Stomach (tissue), 4 donors: ENCODE measurements around the gene STRA6.

Experiments used
- CTCF ChIP-seq, 7 experiments: fragments of 450-650 bp in 4 of 7; fragments of 200-600 bp in 3 of 7; sonication (generic) in 3 of 7; IDR thresholded peaks; one replicate each; pipeline ENCODE4 v1.5.1; 2016 to 2019; ENCODE audit warnings: antibody characterized with exemption in 7 of 7, control low read depth in 2 of 7, mild to moderate bottlenecking in 1 of 7
- EP300 ChIP-seq: sonication (generic); formaldehyde crosslinking; IDR thresholded peaks from one replicate; pipeline ENCODE4 v1.6.1; 2017; ENCODE audit warnings: antibody characterized with exemption
- POLR2A ChIP-seq, 4 donors: fragments of 450-650 bp; IDR thresholded peaks; one replicate each; pipeline ENCODE4 v1.6.1; 2016; ENCODE audit warnings: antibody characterized with exemption in 4 of 4, control low read depth in 2 of 4, mild to moderate bottlenecking in 1 of 4, moderate library complexity in 1 of 4
- POLR2AphosphoS5 ChIP-seq, 3 donors: sonication (generic); formaldehyde crosslinking; IDR thresholded peaks; one replicate each; pipeline ENCODE4 v1.6.1; 2016; ENCODE audit warnings: antibody characterized with exemption in 3 of 3

GRCh38 chr15:74167891-74168331 lies 34.7 kb downstream of the STRA6 start:
- TF ChIP-seq POLR2AphosphoS5 (IDR thresholded peaks at IDR 0.05) (no peak), CTCF (IDR thresholded peaks at IDR 0.05) (no peak), EP300 (no peak), POLR2A (IDR thresholded peaks at IDR 0.05) (no peak)
